HCT116 (cell line): ENCODE data around the gene FEM1B. TPM values are rescaled to one million over a fixed set of nuclear protein-coding genes. Genes with fewer than 3 reads are reported as not detected.

Experiments
- ATAC-seq: fragments of 200-7000 bp; cut with Tn5 transposase; 2 replicates; pipeline ENCODE4 v1.9.1; 2020; ENCODE audit warnings: mild to moderate bottlenecking, moderate library complexity
- BruUV-seq: library from RNA; stranded (reverse); fragments of 400-500 nt; replicated peaks from 2 replicates; lab custom pipeline; 2021; lab: Mats Ljungman, UMichigan
- CTCF ChIA-PET: fragments of 300-600 bp; sonication (Branson Sonifier 250); formaldehyde crosslinking; loops from one replicate; lab custom pipeline; 2021; ENCODE audit warnings: antibody characterized with exemption; lab: Charles Lee
- POLR2A ChIA-PET: fragments of 300-600, 350-600 bp; sonication (Branson Sonifier 250); formaldehyde crosslinking; loops from one replicate; lab custom pipeline; 2021; ENCODE audit warnings: antibody characterized with exemption; lab: Charles Lee
- RAD21 ChIA-PET, 2 experiments: fragments of 300-600 bp; sonication (Branson Sonifier 250); formaldehyde crosslinking; loops; one replicate each; lab custom pipeline; 2023; ENCODE audit warnings: low total read pairs in 2 of 2; ENCODE audit not compliant: uncharacterized antibody in 2 of 2, unreplicated experiment in 2 of 2, low non-redundant PET in 1 of 2; lab: Charles Lee
- DNase-seq: peaks from one replicate; pipeline ENCODE4 v3.0.0-alpha.2; 2010; ENCODE audit warnings: low read depth, low spot score
- H2AFZ ChIP-seq: fragments of 200-600 bp; shearing (Covaris generic), sonication (generic); 2 replicates; pipeline ENCODE4 v1.6.1; 2017; ENCODE audit warnings: low read depth, mixed run types, mixed read lengths, antibody characterized with exemption, low read length; ENCODE audit not compliant: poor library complexity, severe bottlenecking
- H3K27ac ChIP-seq: 2 replicates; pipeline ENCODE4 v1.5.1; 2012; ENCODE audit warnings: low read depth, low read length
- H3K27me3 ChIP-seq: fragments of 200-600 bp; sonication (generic); 2 replicates; pipeline ENCODE4 v1.6.1; 2016; ENCODE audit warnings: mixed run types, low read length, mixed read lengths; ENCODE audit not compliant: insufficient read depth
- H3K36me3 ChIP-seq, 2 experiments: fragments of 200-500 bp in 1 of 2; fragments of 200-600 bp in 1 of 2; sonication (Bioruptor generic) in 1 of 2; sonication (generic) in 1 of 2; 2 replicates each; pipeline versions ENCODE4 v1.5.1 to v1.6.1; 2014 to 2016; ENCODE audit warnings: low read length in 2 of 2, inconsistent platforms in 1 of 2, mixed read lengths in 1 of 2, mixed run types in 1 of 2; ENCODE audit not compliant: insufficient read depth in 2 of 2, control insufficient read depth in 1 of 2
- H3K4me1 ChIP-seq, 2 experiments: fragments of 200-600 bp in 1 of 2; sonication (generic) in 1 of 2; 2 replicates each; pipeline versions ENCODE4 v1.5.1 to v1.6.1; 2012 to 2017; ENCODE audit warnings: low read length in 2 of 2, inconsistent platforms in 1 of 2, mild to moderate bottlenecking in 1 of 2, mixed read lengths in 1 of 2, mixed run types in 1 of 2, moderate library complexity in 1 of 2; ENCODE audit not compliant: insufficient read depth in 2 of 2, control insufficient read depth in 1 of 2
- H3K4me2 ChIP-seq: fragments of 200-600 bp; sonication (generic); 2 replicates; pipeline ENCODE4 v1.6.1; 2017; ENCODE audit warnings: mixed run types, low read length, mixed read lengths
- H3K4me3 ChIP-seq, 2 experiments: fragments of 200-600 bp in 1 of 2; sonication (generic) in 1 of 2; replicated peaks in 1 of 2; 2 replicates each; pipeline ENCODE4 v1.5.1; 2011 to 2016; ENCODE audit warnings: low read length in 2 of 2, control low read depth in 1 of 2, low read depth in 1 of 2, mild to moderate bottlenecking in 1 of 2, mixed read lengths in 1 of 2, mixed run types in 1 of 2
- H3K79me2 ChIP-seq: fragments of 200-600 bp; sonication (generic); 2 replicates; pipeline ENCODE4 v1.6.1; 2017; ENCODE audit warnings: mild to moderate bottlenecking, mixed run types, low read length, moderate library complexity, mixed read lengths; ENCODE audit not compliant: insufficient read depth
- H3K9ac ChIP-seq: fragments of 200-600 bp; sonication (generic); 2 replicates; pipeline ENCODE4 v1.6.1; 2016; ENCODE audit warnings: low read length, mixed read lengths
- H3K9me2 ChIP-seq: fragments of 200-600 bp; sonication (generic), shearing (Covaris generic); 2 replicates; pipeline ENCODE4 v1.6.1; 2017; ENCODE audit warnings: mixed run types, mild to moderate bottlenecking, moderate library complexity; ENCODE audit not compliant: insufficient read depth
- H3K9me3 ChIP-seq, 2 experiments: fragments of 200-500 bp in 1 of 2; fragments of 200-600 bp in 1 of 2; sonication (Bioruptor generic) in 1 of 2; sonication (generic) in 1 of 2; 2 replicates each; pipeline ENCODE4 v1.6.1; 2014 to 2017; ENCODE audit warnings: low read length in 2 of 2, mixed read lengths in 2 of 2, inconsistent platforms in 1 of 2, low read depth in 1 of 2, mild to moderate bottlenecking in 1 of 2, mixed run types in 1 of 2, moderate library complexity in 1 of 2; ENCODE audit not compliant: control insufficient read depth in 1 of 2, insufficient read depth in 1 of 2
- H4K20me1 ChIP-seq: fragments of 200-600 bp; sonication (generic), shearing (Covaris generic); 2 replicates; pipeline ENCODE4 v1.6.1; 2017; ENCODE audit warnings: mixed run types, mild to moderate bottlenecking, moderate library complexity; ENCODE audit not compliant: insufficient read depth
- CEBPB ChIP-seq: IDR thresholded peaks from 2 replicates; pipeline ENCODE4 v1.6.1; 2012; ENCODE audit warnings: low read depth
- EGR1 ChIP-seq: IDR thresholded peaks from 2 replicates; pipeline ENCODE4 v1.6.1; 2012; ENCODE audit warnings: low read depth
- ELF1 ChIP-seq: IDR thresholded peaks from 2 replicates; pipeline ENCODE4 v1.6.1; 2012; ENCODE audit warnings: low read depth, borderline replicate concordance
- EZH2 ChIP-seq: fragments of 200-600 bp; sonication (generic); IDR thresholded peaks from 2 replicates; pipeline ENCODE4 v1.6.1; 2017; ENCODE audit warnings: antibody characterized with exemption, mixed run types
- FOSL1 ChIP-seq: IDR thresholded peaks from 2 replicates; pipeline ENCODE4 v1.6.1; 2012; ENCODE audit warnings: low read depth
- POLR2A ChIP-seq: IDR thresholded peaks from 2 replicates; pipeline ENCODE4 v1.7.0; 2011; ENCODE audit warnings: borderline replicate concordance; ENCODE audit not compliant: insufficient read depth, insufficient read length; ENCODE audit errors: extremely low read depth
- RAD21 ChIP-seq: IDR thresholded peaks from 2 replicates; pipeline ENCODE4 v1.6.1; 2012; ENCODE audit warnings: low read depth, mild to moderate bottlenecking
- SIN3A ChIP-seq: IDR thresholded peaks from 2 replicates; pipeline ENCODE4 v1.6.1; 2012; ENCODE audit warnings: low read depth
- SP1 ChIP-seq: IDR thresholded peaks from 2 replicates; pipeline ENCODE4 v1.6.1; 2012; ENCODE audit warnings: low read depth
- YY1 ChIP-seq: IDR thresholded peaks from 2 replicates; pipeline ENCODE4 v1.6.1; 2011; ENCODE audit warnings: low read length, low read depth, moderate library complexity, mild to moderate bottlenecking; ENCODE audit not compliant: insufficient replicate concordance; ENCODE audit errors: extremely low read depth
- ZFX ChIP-seq: fragments of 450-650 bp; IDR thresholded peaks from 2 replicates; pipeline ENCODE4 v1.6.1; 2017
- ZNF274 ChIP-seq: fragments of 200-500 bp; sonication (Bioruptor generic); IDR thresholded peaks from 2 replicates; pipeline ENCODE4 v1.6.1; 2014; ENCODE audit warnings: mild to moderate bottlenecking, low read depth, low read length, inconsistent platforms
- intact Hi-C: fragments of 100-400 bp; cut with micrococcal nuclease; formaldehyde crosslinking; loops from 2 replicates; pipeline ENCODE4 v1.10.0; 2022
- total RNA-seq: library from RNA; stranded (reverse); gene quantifications from one replicate; pipeline ENCODE4 v1.2.1, GENCODE V29; 2021; ENCODE audit not compliant: unreplicated experiment
- TF ChIP-seq, protein P1 (sequence below): IDR thresholded peaks from 2 replicates; pipeline ENCODE4 v1.6.1; 2012
- TF ChIP-seq, protein P2 (sequence below): IDR thresholded peaks from 2 replicates; pipeline ENCODE4 v1.6.1; 2012
- TF ChIP-seq, protein P3 (sequence below): IDR thresholded peaks from 2 replicates; pipeline ENCODE4 v1.6.1; 2012; ENCODE audit warnings: low read depth

Gene FEM1B
- total RNA-seq, 1 experiment from 2014 or later = 39.7 TPM

DNA sequence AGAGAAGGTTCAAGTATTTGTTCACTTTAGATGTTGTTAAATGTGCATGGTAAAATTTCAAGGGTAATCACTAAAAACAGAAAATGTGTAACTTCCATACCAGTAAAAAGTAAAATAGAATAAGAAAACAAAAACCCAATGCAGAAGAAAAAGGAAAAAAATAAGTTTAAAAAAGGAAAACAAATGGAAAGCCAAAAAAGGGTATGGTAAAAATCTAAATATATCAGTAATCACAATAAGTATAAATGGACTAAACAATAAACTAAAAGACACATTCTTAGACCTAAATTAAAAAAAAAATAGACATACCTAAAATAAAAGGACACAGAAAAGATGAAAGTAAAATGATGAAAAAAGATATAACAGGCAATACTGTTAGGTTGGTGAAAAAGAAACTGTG lies 38.5 kb upstream of the FEM1B start:
- H3K79me2 ChIP-seq = no peaks in the 10 kb centered on the region
- no peak overlapping the region for H2AFZ ChIP-seq
- H3K27me3 ChIP-seq = no peaks in the 10 kb centered on the region
- intact Hi-C loops = no loop called here
- no peak overlapping the region for H3K4me2 ChIP-seq
- H4K20me1 ChIP-seq = no peaks in the 10 kb centered on the region
- no peak overlapping the region for H3K27ac ChIP-seq
- ATAC-seq (no peak), DNase-seq (no peak)
- BruUV-seq = no TSS peak
- peaks cover 0 to 5% of the 10 kb centered on the region in 2 experiments; a peak in 1 of 4 replicates for H3K4me1 ChIP-seq
- ChIA-PET POLR2A (no interaction called here), RAD21 (no interaction called here), CTCF (no interaction called here)
- TF ChIP-seq RAD21 (no peak), ELF1 (no peak), ZNF274 (no peak)
- H3K36me3 ChIP-seq = no peaks in the 10 kb centered on the region
- no peak overlapping the region for H3K9ac ChIP-seq
- no peaks in the 10 kb centered on the region for H3K9me2 ChIP-seq
- H3K4me3 ChIP-seq = no peak overlapping the region
- no peaks in the 10 kb centered on the region for H3K9me3 ChIP-seq

DNA sequence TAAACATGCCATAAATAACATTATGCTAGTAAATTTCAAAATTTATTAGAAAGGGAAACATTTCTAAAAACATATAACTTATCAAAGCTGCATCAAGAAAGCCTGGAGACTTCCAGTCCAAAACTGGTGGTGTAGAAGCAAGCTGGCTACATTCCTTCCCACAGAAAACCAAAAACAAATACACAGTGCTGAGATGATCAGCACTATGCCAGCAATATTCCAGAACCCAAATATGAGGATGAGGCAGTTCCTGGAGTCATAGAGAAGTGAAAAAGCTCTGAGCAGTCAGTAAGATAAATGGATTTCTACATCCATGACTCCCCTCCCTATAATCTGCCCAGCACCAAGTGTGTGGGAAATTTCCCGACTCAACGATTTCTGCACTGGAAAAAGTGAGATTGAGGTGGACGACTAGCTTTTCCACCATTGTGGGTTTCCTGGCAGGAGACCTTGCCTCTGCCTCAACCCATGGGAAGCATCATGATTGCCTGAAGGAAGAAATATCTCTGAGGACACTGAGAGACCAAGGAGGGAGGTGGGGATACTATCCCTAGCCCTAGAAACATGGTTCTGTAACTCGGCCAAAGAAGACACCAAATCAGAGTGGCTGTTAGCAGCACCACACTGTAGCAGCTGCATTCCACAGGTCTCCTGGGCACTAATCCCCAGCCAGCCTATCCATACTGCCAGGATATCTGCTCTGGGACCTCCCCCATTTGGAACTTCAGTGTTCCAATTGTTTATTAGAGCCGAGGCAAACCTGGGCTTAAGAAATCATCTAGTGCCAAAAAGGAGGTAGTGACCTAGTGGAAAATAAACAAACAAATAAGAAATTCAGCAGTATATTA lies 36.2 kb upstream of the FEM1B start:
- H3K27ac ChIP-seq = no peak overlapping the region
- no peaks in the 10 kb centered on the region for H3K9me3 ChIP-seq
- BruUV-seq = no TSS peak
- DNase-seq (no peak), ATAC-seq (no peak)
- no peaks in the 10 kb centered on the region for H4K20me1 ChIP-seq
- intact Hi-C loops = no loop called here
- no peak overlapping the region for H3K4me2 ChIP-seq
- RAD21 ChIA-PET = no interaction called here
- no peaks in the 10 kb centered on the region for H3K27me3 ChIP-seq
- no peak overlapping the region for H3K4me3 ChIP-seq
- TF ChIP-seq SIN3A (no peak), FOSL1 (no peak), YY1 (no peak), ELF1 (no peak), POLR2A (no peak), CEBPB (no peak), EZH2 (no peak), EGR1 (no peak), RAD21 (no peak), ZFX (no peak), SP1 (no peak)
- TF ChIP-seq, protein P1, sequence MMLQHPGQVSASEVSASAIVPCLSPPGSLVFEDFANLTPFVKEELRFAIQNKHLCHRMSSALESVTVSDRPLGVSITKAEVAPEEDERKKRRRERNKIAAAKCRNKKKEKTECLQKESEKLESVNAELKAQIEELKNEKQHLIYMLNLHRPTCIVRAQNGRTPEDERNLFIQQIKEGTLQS = no peak
- TF ChIP-seq, protein P2, sequence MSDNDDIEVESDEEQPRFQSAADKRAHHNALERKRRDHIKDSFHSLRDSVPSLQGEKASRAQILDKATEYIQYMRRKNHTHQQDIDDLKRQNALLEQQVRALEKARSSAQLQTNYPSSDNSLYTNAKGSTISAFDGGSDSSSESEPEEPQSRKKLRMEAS = no peak
- TF ChIP-seq, protein P3, sequence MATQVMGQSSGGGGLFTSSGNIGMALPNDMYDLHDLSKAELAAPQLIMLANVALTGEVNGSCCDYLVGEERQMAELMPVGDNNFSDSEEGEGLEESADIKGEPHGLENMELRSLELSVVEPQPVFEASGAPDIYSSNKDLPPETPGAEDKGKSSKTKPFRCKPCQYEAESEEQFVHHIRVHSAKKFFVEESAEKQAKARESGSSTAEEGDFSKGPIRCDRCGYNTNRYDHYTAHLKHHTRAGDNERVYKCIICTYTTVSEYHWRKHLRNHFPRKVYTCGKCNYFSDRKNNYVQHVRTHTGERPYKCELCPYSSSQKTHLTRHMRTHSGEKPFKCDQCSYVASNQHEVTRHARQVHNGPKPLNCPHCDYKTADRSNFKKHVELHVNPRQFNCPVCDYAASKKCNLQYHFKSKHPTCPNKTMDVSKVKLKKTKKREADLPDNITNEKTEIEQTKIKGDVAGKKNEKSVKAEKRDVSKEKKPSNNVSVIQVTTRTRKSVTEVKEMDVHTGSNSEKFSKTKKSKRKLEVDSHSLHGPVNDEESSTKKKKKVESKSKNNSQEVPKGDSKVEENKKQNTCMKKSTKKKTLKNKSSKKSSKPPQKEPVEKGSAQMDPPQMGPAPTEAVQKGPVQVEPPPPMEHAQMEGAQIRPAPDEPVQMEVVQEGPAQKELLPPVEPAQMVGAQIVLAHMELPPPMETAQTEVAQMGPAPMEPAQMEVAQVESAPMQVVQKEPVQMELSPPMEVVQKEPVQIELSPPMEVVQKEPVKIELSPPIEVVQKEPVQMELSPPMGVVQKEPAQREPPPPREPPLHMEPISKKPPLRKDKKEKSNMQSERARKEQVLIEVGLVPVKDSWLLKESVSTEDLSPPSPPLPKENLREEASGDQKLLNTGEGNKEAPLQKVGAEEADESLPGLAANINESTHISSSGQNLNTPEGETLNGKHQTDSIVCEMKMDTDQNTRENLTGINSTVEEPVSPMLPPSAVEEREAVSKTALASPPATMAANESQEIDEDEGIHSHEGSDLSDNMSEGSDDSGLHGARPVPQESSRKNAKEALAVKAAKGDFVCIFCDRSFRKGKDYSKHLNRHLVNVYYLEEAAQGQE = no peak
- no peak overlapping the region for H3K9ac ChIP-seq
- POLR2A ChIA-PET = no interaction called here
- H3K36me3 ChIP-seq = no peaks in the 10 kb centered on the region
- CTCF ChIA-PET = interaction anchor here (1.9 kb wide), 1 partner anchor 12 kb away, joined by 5 read pairs; no protein-coding TSS in a partner anchor
- no peaks in the 10 kb centered on the region for H3K79me2 ChIP-seq
- H3K4me1 ChIP-seq = no peaks in the 10 kb centered on the region
- no peak overlapping the region for H2AFZ ChIP-seq
- H3K9me2 ChIP-seq = no peaks in the 10 kb centered on the region
